CD4-positive, alpha-beta T cell treated with Interferon gamma for 1 hour (primary cell): Measurements from ENCODE around the gene ASB9.
A peak's percentile ranks its signal among the peaks of the same experiment; 100 is the strongest.
"Not testable (repeated sequence)": the region's sequence is repeated elsewhere in the genome, so short reads cannot be mapped to it uniquely, and the experiment has no call there.

ENCODE experiments used
- DNase-seq: peaks from one replicate; pipeline ENCODE4 v3.0.0-alpha.2; 2020

The ASB9 gene

DNA sequence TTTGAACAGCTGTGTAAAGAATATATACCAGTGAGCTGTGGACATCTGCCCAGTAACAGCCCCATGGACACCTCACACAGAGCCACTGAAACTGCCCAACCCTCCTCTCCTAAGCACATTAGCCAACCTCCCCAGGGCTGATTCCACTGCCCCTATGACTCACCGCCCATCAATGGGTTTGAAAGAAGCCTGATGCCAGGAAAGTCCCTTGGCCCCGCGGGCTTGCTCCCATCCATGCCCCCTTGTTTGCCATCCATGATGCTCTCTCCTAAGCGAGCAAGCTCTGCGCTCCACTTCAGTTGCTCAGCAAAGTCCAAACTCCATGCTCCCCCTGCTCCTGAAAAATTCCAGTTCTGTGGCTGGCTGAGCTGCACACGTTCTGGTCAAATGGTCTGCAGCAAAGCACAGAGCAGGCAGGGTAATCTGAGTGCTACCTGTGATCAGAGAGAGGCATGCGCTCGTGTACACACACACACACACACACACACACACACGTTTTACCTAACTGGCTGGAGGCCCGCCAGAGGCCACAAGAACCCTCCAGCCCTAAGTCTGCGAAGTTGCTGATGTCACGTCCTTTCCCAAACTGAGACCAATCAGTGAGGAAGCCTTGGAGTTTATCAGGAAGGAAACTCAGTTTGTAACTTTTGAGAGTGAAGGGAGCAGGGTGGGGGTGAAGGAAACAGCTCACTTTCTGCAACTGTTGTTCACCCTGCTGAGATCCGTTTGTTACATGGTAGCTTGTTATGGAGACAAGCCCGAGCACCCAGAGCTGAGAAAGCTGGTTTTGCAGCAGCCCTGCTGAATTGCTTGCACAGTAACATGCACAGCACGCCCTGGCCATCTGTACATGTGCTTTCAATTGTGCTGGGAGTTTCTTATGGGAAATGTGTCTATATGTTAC, at the start of gene ASB9:
Gene ASB9, minus strand, starts transcription at position 466 of the 904 bp plus-strand sequence. Its CDS starts 209 bp downstream, at position 257.
- peak; percentile 7 for DNase-seq

DNA sequence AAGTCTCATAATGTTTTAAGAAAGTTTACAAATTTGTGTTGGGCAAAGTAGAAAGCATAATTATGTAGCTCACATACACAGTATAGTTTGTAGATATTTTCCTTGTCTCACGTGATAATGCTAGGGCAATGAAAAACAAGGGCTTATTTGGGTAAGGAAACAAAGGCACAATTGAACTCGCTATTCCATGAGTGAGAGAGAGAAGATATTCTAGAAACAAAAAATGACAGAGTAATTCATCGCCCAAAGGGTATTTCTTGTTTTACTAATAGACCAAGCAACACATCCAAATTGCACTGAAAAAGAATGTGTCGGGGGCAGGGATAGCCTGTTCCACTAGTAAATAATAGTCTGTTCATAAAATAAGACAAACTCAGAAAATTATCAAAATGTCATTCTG, 49.2 kb upstream of the ASB9 start:
- no peak for DNase-seq

DNA sequence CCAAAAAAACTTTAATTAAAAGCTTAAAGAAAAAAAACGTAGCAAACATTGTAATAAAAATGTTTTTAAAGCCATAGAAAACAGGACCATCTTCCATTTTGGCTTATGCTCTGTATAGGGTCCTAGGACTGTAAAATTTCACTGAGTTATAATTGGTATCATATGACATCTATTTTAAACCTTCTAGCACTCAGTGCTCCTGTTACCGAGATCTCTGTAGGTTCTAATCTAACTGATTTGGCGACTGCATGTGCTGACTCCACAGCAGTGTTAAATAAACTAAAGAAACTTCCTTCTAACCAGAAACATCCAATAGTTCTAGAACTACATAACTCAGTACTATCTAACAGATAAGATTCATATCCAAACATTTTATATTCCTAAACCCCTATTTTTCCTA, 45.6 kb upstream of the ASB9 start, which contains the start of gene ASB11:
Gene ASB11, minus strand, starts transcription at position 132 of the 400 bp plus-strand sequence. Its CDS starts 35 bp downstream, at position 97.
- DNase-seq, result no peak

DNA sequence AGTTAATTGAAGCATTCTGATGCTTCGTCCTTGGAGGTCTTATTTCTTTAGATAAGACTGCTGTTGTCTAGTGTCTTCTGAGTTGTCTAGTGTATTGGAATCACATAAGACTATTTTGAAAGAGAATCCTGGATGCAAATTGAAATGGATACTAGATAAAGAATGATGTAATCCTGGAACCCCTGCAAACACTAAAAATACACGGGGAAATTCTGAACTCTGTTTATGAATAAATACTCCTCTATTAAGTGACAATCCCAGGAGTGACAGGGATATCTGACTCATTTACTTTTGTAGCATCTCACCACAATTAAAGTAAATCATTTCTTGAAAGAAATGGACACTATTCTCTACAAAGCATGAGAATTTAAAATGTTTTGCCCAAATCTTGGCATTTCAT, 44.6 kb upstream of the ASB9 start:
- no peak for DNase-seq

DNA sequence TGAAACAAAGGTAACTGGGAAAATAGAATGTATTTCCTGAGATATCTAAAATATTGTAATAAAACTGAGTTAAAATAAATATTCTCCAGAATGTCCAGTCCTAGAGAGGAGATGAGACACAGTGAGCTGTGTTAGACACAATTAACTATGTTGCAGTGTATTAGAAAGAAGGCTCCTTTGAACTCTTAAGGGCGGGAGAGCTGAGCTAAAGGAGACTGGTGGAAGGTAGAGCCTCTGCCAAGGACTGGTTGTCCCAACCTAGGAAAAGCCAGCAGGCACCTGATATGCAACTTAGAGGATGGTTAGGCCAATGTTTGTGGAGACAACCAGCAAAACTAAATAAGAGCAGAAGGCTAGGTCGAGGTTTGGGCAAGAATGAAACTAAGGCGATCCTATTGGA, 41.2 kb upstream of the ASB9 start:
- DNase-seq, result no peak

GRCh38 chrX:15310117-15310516, 40.2 kb upstream of the ASB9 start:
- DNase-seq, result no peak

GRCh38 chrX:15305899-15306298, 36.0 kb upstream of the ASB9 start:
- DNase-seq, result not testable (repeated sequence)

DNA sequence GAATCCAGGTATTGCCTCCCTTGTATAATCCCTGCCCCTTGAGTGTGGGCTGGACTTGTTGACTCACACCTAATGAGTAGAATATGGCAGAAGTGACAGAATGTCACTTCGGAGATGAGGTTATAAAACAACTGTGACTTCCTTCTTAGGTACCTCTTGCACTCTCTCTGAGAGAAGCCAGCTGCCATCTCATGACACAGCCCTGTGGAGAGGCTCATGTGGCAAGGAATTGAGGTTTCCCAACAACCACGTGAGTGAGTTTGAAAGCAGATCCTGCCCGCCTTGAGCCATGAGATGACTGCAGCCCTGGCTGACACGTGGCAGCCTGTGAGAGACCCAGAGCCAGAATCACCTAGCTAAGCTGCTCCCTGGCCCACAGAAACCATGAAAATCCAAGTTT, 32.0 kb upstream of the ASB9 start:
- DNase-seq, result peak; percentile 66

- no peak for DNase-seq
Measured at GRCh38 chrX:15299941-15300851, 30.3 kb upstream of the ASB9 start.

- no peak for DNase-seq
Measured at GRCh38 chrX:15298780-15299179, 28.9 kb upstream of the ASB9 start.

GRCh38 chrX:15298201-15298600, 28.3 kb upstream of the ASB9 start:
- no peak for DNase-seq

- no peak for DNase-seq
Measured at GRCh38 chrX:15293451-15293850, 23.6 kb upstream of the ASB9 start.

DNA sequence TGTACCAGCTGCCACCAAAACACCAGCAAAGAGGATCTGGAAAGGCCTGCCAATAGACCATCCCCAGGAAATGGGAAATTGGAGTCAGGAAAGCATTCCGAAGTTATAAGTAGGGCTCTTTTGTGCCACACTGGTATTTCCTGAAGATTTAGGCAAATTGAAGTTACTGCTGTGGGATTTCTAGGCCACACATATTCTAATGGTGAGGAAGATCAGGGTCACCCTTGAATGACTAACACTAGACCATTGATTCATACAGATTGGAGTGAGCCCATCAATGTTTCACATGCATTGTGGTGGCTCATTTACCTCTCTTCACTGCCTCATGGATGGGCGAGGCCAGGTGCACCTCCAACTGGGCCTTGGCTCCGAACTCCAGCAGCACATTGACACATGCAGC, 23.0 kb upstream of the ASB9 start:
- no peak for DNase-seq

- DNase-seq, result no peak
Measured at GRCh38 chrX:15277604-15278003, 7.7 kb upstream of the ASB9 start.

- no peak for DNase-seq
Measured at GRCh38 chrX:15274946-15275345, 5.1 kb upstream of the ASB9 start.

DNA sequence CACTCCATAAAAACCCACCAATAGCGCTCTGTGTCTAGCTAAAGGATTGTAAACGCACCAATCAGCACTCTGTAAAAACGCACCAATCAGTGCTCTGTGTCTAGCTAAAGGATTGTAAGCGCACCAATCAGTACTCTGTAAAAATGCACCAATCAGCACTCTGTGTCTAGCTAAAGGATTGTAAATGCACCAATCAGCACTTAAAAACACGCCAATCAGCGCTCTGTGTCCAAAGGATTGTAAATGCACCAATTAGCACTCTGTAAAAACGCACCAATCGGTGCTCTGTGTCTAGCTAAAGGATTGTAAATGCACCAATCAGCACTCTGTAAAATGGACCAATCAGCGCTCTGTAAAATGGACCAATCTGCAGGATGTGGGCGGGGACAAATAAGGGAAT, 3.4 kb upstream of the ASB9 start:
- not testable (repeated sequence) for DNase-seq

GRCh38 chrX:15271757-15272156, 1.9 kb upstream of the ASB9 start:
- no peak for DNase-seq

DNA sequence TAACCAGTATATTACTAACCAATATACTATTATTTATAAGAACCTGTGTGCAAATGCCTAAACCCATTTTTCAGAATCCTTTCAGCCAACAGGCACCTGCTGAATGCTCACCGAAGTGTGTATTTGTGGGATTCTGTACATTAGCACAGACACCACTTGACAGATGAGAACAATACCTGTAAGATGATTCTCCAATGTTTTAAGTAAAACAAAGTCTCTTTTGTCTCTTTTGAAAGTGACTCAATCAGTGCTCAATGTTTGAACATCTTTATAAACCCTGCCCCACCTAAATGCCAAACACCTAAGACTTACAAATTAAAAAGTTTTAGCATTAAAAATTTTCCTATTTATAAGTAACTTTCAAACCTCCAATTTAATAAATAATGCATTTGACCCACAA, 763 bp downstream of the ASB9 start:
- DNase-seq, result no peak

DNA sequence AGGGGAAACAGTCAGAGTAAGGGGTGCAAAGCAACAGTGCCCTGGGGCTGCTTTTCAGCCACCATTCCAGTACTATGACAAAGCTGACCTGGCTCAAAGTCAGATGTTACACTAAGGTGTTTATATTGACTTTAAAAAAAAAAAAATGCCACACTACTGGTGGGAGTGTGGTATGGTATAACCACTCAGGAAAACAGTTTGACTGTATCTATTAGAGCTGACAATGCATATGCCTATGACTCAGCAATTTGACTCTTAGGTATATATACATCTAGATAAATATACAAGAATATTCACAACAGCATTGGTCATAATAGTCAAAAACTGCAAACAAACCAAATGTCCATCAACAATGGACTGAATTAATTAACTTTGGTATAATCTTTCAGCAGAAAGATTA, 15.0 kb downstream of the ASB9 start:
- DNase-seq, result no peak

DNA sequence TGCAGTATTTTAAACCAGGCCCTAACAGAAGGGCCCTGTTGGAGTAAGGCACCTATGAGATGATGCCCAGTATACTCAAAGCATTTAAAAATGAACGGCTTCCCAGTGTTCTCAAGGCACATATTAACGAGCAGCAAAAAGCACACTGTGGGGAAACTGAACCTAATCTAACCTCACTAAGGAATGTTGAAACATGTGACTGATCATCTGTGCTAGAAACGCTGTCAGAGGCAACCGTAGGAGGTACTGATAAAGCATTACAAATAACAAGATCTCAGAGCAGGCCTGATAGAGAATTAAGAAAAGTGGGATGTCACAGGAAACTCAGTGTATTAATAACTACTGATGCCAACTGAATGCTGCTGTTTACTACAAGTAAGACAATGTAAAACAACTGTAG, 24.0 kb downstream of the ASB9 start:
- no peak for DNase-seq

DNA sequence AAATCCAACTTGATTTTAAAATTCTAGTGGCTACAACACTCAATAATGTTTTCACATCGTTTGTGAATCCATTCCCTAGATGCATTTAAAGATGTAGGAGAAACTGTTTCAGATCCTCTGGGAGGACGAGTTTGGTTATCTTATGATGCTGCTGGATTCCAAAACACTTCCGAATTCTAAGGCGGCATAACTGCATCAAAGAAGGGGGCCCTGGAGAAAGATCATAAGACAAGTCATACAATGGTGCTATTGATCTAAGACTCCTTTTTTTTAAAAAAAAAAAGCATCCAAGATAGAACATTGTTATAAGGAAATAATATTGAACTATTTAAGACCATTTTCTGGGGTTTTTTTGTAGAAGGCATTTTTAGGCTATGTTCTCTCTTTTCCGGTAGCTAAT, 25.5 kb downstream of the ASB9 start:
- DNase-seq, result no peak

DNA sequence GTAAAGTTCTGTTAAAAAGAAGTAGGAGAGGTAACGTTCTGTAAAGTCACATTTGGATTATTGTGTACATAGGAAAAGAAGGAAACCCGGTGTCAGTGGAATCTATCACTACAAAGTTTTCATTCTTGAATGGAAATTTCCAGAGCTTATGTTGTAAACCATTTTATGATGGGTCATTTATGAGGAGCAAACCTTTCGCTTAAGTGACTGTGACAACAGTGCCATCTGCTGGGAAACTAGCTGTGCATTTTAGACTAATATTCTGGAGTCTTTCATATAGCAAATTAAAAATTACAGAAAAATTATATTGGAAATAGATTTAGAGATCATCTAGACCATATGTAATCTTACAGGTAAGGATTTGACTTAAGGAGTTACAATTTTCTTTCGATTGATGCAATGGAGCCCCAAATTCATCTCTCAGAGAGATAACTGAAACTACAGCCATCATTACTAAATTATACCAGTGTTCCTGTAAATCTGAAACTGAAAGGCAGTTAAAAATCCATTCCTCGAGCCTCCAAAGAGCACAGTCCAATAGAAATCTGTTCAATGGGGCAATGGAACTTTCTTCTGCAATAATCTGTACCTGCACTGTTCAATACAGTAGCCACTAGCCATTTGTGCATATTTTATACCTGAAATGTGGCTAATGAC, 26.9 kb downstream of the ASB9 start:
- DNase-seq, result no peak

- DNase-seq, result no peak
Measured at GRCh38 chrX:15241301-15241700, 28.6 kb downstream of the ASB9 start.
